Measurements from ENCODE around the gene MSMP. TPM values are rescaled to one million over a fixed set of nuclear protein-coding genes. Genes with fewer than 3 reads are reported as not detected.

Gene MSMP
- total and polyA plus RNA-seq, 9 of the 15 experiments (the other 6 are each of a cell fraction or from before 2014, with no cell fraction given) = 0.60 TPM; not detected in 8

DNA sequence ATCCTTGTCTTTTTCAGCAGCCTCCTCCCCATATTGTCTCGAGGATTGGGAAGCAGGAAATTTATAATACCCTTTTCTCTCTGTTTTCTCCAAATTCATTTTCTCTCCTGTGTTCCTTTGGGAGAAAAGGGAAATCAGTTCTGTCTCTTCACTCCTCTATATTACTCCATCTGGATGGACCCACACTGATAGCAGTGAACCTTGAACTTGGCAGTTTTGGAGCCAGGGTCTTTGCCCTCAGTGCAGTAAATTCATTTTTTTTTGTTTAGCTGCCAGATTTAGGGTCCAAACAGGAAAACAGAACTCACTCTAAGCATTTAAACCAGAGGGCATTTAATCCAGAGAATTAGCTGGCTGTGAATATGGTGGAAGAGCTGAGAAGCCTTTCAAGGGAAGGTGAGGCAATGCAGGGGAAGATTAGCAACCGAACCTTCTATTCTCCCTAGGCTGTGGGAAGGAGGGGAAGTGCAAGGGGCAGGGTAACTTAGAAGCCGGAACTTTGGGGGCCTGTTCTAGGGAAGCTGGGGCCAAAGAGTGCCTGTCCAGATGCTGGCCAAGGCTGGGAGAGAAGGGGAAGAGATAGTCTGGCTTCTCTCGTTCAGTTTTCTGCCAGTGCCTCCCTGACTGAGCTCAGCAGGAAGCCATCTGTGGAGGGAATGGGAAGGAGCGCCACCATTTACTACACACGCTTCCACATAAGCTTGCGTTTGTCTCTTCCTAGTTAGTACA, 21.0 kb upstream of the MSMP start:
- FAIRE-seq (peak; percentile 75), DNase-seq (ENCODE audit: extremely low read depth in 1 of 4, low spot score in 3 of 4) (peak in 2 of 4 experiments; percentile 13 to 29), ATAC-seq (peak; percentile 81)
- no peaks in the 10 kb centered on the region for H4K20me1 ChIP-seq (replicated peaks; ENCODE audit: control insufficient read depth, insufficient read depth, low read length)
- peak overlapping the region; percentile 73; the same call in 2 of the 3 replicates for H3K27ac ChIP-seq (ENCODE audit: extremely low read depth, low read depth, low read length)
- H3K4me2 ChIP-seq (ENCODE audit: insufficient read depth, low read length) = peak overlapping the region; percentile 62
- ChIA-PET POLR2A (interaction anchor here (0.9 to 1.1 kb wide), 3 partner anchors 8 to 36 kb away, joined by 3 to 4 read pairs (median 3); no protein-coding TSS in a partner anchor), CTCF (ENCODE audit: low intra/inter-chr PET ratio) (no interaction called here)
- intact Hi-C loops (cut with micrococcal nuclease) (loop anchor here (5.0 kb wide), 1 partner anchor 38 kb away; no protein-coding TSS in a partner anchor), in situ Hi-C loops (cut with MboI) (no loop called here)
- WGBS (ENCODE audit: insufficient coverage, low coverage, missing lambda C conversion rate) = 27% methylated on average over 7 of the region's 7 CpGs
- H3K9ac ChIP-seq (ENCODE audit: insufficient read depth in 1 of 2, low read depth in 2 of 2, low read length in 2 of 2) = peak overlapping the region; percentile 51 to 84; a peak in 3 of 4 replicates
- TF ChIP-seq ZNF830 (CRISPR knock-in tag; IDR thresholded peaks at IDR 0.05) (no peak), SPI1 (IDR thresholded peaks at IDR 0.05; ENCODE audit: borderline replicate concordance, low read depth, low read length) (peak; percentile 67; the same call in 1 of the 2 replicates), SRSF9 (IDR thresholded peaks at IDR 0.05; ENCODE audit: borderline replicate concordance, low read depth, low read length) (no peak), ZNF76 (CRISPR knock-in tag; IDR thresholded peaks at IDR 0.05; ENCODE audit: borderline replicate concordance) (no peak), THAP12 (CRISPR knock-in tag; IDR thresholded peaks at IDR 0.05) (no peak)
- TF ChIP-seq, protein P1, sequence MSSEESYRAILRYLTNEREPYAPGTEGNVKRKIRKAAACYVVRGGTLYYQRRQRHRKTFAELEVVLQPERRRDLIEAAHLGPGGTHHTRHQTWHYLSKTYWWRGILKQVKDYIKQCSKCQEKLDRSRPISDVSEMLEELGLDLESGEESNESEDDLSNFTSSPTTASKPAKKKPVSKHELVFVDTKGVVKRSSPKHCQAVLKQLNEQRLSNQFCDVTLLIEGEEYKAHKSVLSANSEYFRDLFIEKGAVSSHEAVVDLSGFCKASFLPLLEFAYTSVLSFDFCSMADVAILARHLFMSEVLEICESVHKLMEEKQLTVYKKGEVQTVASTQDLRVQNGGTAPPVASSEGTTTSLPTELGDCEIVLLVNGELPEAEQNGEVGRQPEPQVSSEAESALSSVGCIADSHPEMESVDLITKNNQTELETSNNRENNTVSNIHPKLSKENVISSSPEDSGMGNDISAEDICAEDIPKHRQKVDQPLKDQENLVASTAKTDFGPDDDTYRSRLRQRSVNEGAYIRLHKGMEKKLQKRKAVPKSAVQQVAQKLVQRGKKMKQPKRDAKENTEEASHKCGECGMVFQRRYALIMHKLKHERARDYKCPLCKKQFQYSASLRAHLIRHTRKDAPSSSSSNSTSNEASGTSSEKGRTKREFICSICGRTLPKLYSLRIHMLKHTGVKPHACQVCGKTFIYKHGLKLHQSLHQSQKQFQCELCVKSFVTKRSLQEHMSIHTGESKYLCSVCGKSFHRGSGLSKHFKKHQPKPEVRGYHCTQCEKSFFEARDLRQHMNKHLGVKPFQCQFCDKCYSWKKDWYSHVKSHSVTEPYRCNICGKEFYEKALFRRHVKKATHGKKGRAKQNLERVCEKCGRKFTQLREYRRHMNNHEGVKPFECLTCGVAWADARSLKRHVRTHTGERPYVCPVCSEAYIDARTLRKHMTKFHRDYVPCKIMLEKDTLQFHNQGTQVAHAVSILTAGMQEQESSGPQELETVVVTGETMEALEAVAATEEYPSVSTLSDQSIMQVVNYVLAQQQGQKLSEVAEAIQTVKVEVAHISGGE (CRISPR knock-in tag; IDR thresholded peaks at IDR 0.05) = 0 out of 6 replicates have a peak, but pooled peaks of 1 of the 3 experiments have one; percentile 15
- TF ChIP-seq, protein P2, sequence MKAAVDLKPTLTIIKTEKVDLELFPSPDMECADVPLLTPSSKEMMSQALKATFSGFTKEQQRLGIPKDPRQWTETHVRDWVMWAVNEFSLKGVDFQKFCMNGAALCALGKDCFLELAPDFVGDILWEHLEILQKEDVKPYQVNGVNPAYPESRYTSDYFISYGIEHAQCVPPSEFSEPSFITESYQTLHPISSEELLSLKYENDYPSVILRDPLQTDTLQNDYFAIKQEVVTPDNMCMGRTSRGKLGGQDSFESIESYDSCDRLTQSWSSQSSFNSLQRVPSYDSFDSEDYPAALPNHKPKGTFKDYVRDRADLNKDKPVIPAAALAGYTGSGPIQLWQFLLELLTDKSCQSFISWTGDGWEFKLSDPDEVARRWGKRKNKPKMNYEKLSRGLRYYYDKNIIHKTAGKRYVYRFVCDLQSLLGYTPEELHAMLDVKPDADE (conservative IDR thresholded peaks at IDR 0.05; ENCODE audit: control insufficient read depth, low read depth, low read length) = no peak
- 0 out of 3 replicates have a peak, but pooled peaks cover 4% of the 10 kb centered on the region for H3K36me3 ChIP-seq (ENCODE audit: control insufficient read depth, insufficient read depth, low read length)
- no peaks in the 10 kb centered on the region for H3K27me3 ChIP-seq (ENCODE audit: control insufficient read depth in 2 of 2, insufficient read depth in 2 of 2, low read length in 2 of 2)
- H3K9me1 ChIP-seq (ENCODE audit: control insufficient read depth, insufficient read depth, low read length) = no peaks in the 10 kb centered on the region
- H3K79me2 ChIP-seq (ENCODE audit: control insufficient read depth, insufficient read depth, low read length) = peaks cover 9% of the 10 kb centered on the region
- peaks cover 6 to 23% of the 10 kb centered on the region in 2 experiments; a peak in 4 of 5 replicates for H3K4me1 ChIP-seq (replicated peaks in 1 of 2; ENCODE audit: control insufficient read depth in 2 of 2, insufficient read depth in 2 of 2, low read length in 2 of 2)
- H3K4me3 ChIP-seq = no peak overlapping the region
- no TSS peak for BruUV-seq (replicated peaks)
- no peaks in the 10 kb centered on the region for H3K9me3 ChIP-seq (replicated peaks; ENCODE audit: control insufficient read depth, insufficient read depth, low read depth, low read length)
- H2AFZ ChIP-seq (ENCODE audit: low read depth, low read length) = peak overlapping the region; percentile 75; the same call in 1 of the 2 replicates

Data from K562 (cell line).